HepG2 (cell line): ENCODE measurements around the gene COPB2. TPM values are rescaled to one million over a fixed set of nuclear protein-coding genes. Genes with fewer than 3 reads are reported as not detected.

Experiments
- ASH2L ChIP-seq: fragments of 300-600, 200-600 bp; sonication (generic); IDR thresholded peaks from 2 replicates; pipeline ENCODE4 v1.7.0; 2017; ENCODE audit warnings: low read depth, mild to moderate bottlenecking, moderate library complexity, mixed read lengths, low read length; ENCODE audit not compliant: insufficient read length
- GMEB1 ChIP-seq: sonication (generic); formaldehyde crosslinking; IDR thresholded peaks from 2 replicates; pipeline ENCODE4 v1.5.1; 2020; ENCODE audit warnings: missing genetic modification reagents, mild to moderate bottlenecking, borderline replicate concordance
- KDM4B ChIP-seq: sonication (generic); formaldehyde crosslinking; IDR thresholded peaks from 2 replicates; pipeline ENCODE4 v1.4.0; 2020; ENCODE audit warnings: missing genetic modification reagents
- MLLT10 ChIP-seq: sonication (generic); formaldehyde crosslinking; IDR thresholded peaks from 2 replicates; pipeline ENCODE4 v1.4.0; 2020; ENCODE audit warnings: missing genetic modification reagents
- NFIC ChIP-seq: IDR thresholded peaks from 2 replicates; pipeline ENCODE4 v1.6.1; 2012; ENCODE audit warnings: mild to moderate bottlenecking, low read length, inconsistent platforms
- PATZ1 ChIP-seq: sonication (generic); formaldehyde crosslinking; IDR thresholded peaks from 2 replicates; pipeline ENCODE4 v1.4.0; 2020; ENCODE audit warnings: missing genetic modification reagents
- PHF20 ChIP-seq: sonication (generic); formaldehyde crosslinking; IDR thresholded peaks from 2 replicates; pipeline ENCODE4 v1.5.0; 2020; ENCODE audit warnings: mild to moderate bottlenecking, missing genetic modification reagents
- ZNF101 ChIP-seq: sonication (generic); formaldehyde crosslinking; IDR thresholded peaks from 2 replicates; pipeline ENCODE4 v1.4.0; 2020; ENCODE audit warnings: mild to moderate bottlenecking, low read depth, missing genetic modification reagents, borderline replicate concordance
- ZNF256 ChIP-seq: sonication (generic); formaldehyde crosslinking; conservative IDR thresholded peaks from 2 replicates; pipeline ENCODE4 v1.4.0; 2020; ENCODE audit warnings: missing genetic modification reagents
- ZNF790 ChIP-seq: sonication (generic); formaldehyde crosslinking; IDR thresholded peaks from 2 replicates; pipeline ENCODE4 v1.8.0; 2022; ENCODE audit warnings: missing genetic modification reagents, mild to moderate bottlenecking, borderline replicate concordance
- ZSCAN31 ChIP-seq: sonication (generic); formaldehyde crosslinking; IDR thresholded peaks from 2 replicates; pipeline ENCODE4 v1.5.0; 2020; ENCODE audit warnings: low read depth, mild to moderate bottlenecking, missing genetic modification reagents
- polyA plus RNA-seq, 8 experiments: library from polyadenylated mRNA; depleted of rRNA in 3 of 8; stranded (reverse) in 7 of 8; unstranded in 1 of 8; fragments of >200 nt; fragmentation: Illumina TruSeq in 4 of 8; extraction: Trizol in 4 of 8; gene quantifications; 2 replicates each; pipeline versions ENCODE4 v1.2.1 to v1.2.3, GENCODE V29; 2011 to 2016; ENCODE audit warnings: low read depth in 4 of 8, missing spikeins in 1 of 8, mixed read lengths in 1 of 8; ENCODE audit not compliant: insufficient read depth in 1 of 8
- total RNA-seq, 5 experiments: library from RNA; depleted of rRNA; stranded (reverse); fragments of >200 nt; fragmentation: Illumina TruSeq; extraction: Trizol; gene quantifications; 2 replicates each; pipeline ENCODE4 v1.2.3, GENCODE V29; 2016; ENCODE audit warnings: low read depth in 1 of 5
- TF ChIP-seq, protein P1 (sequence below): sonication (generic); formaldehyde crosslinking; IDR thresholded peaks from 2 replicates; pipeline ENCODE4 v1.4.0; 2020; ENCODE audit warnings: missing genetic modification reagents, borderline replicate concordance

The COPB2 gene
- total and polyA plus RNA-seq, 2 of the 13 experiments (the other 11 are each of a cell fraction or from before 2014, with no cell fraction given): 83.3 to 217 TPM

GRCh38 chr3:139339219-139339906 lies 50.1 kb downstream of the COPB2 start (continued):
- TF ChIP-seq ZNF790 (CRISPR knock-in tag) (no peak), MLLT10 (CRISPR knock-in tag) (no peak), NFIC (no peak), ZSCAN31 (no peak), GMEB1 (CRISPR knock-in tag) (no peak), ASH2L (no peak), PHF20 (CRISPR knock-in tag) (no peak), ZNF256 (no peak), ZNF101 (no peak), PATZ1 (CRISPR knock-in tag) (no peak), KDM4B (CRISPR knock-in tag) (no peak)
- TF ChIP-seq, protein P1, sequence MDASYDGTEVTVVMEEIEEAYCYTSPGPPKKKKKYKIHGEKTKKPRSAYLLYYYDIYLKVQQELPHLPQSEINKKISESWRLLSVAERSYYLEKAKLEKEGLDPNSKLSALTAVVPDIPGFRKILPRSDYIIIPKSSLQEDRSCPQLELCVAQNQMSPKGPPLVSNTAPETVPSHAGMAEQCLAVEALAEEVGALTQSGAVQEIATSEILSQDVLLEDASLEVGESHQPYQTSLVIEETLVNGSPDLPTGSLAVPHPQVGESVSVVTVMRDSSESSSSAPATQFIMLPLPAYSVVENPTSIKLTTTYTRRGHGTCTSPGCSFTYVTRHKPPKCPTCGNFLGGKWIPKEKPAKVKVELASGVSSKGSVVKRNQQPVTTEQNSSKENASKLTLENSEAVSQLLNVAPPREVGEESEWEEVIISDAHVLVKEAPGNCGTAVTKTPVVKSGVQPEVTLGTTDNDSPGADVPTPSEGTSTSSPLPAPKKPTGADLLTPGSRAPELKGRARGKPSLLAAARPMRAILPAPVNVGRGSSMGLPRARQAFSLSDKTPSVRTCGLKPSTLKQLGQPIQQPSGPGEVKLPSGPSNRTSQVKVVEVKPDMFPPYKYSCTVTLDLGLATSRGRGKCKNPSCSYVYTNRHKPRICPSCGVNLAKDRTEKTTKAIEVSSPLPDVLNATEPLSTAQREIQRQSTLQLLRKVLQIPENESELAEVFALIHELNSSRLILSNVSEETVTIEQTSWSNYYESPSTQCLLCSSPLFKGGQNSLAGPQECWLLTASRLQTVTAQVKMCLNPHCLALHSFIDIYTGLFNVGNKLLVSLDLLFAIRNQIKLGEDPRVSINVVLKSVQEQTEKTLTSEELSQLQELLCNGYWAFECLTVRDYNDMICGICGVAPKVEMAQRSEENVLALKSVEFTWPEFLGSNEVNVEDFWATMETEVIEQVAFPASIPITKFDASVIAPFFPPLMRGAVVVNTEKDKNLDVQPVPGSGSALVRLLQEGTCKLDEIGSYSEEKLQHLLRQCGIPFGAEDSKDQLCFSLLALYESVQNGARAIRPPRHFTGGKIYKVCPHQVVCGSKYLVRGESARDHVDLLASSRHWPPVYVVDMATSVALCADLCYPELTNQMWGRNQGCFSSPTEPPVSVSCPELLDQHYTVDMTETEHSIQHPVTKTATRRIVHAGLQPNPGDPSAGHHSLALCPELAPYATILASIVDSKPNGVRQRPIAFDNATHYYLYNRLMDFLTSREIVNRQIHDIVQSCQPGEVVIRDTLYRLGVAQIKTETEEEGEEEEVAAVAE (CRISPR knock-in tag): no peak
- TF ChIP-seq, all 625 proteins: peak for 0
